Measurements from ENCODE around the gene ADSL.

ADSL gene

GRCh38 chr22:40328546-40329456 lies 17.5 kb upstream of the ADSL start:
- no peak for DNase-seq

GRCh38 chr22:40329466-40329865 lies 16.8 kb upstream of the ADSL start:
- no peak for DNase-seq

GRCh38 chr22:40330086-40330485 lies 16.2 kb upstream of the ADSL start:
- no peak for DNase-seq

GRCh38 chr22:40330615-40331014 lies 15.7 kb upstream of the ADSL start:
- DNase-seq, result no peak

- no peak for DNase-seq
Measured at GRCh38 chr22:40331706-40332105, 14.6 kb upstream of the ADSL start.

GRCh38 chr22:40332319-40332781 lies 13.9 kb upstream of the ADSL start:
- peak in 1 of 2 donors; percentile 18 for DNase-seq

GRCh38 chr22:40334060-40334459 lies 12.2 kb upstream of the ADSL start:
- no peak for DNase-seq

- DNase-seq, result no peak
Measured at GRCh38 chr22:40334899-40335298, 11.4 kb upstream of the ADSL start.

- DNase-seq, result no peak
Measured at GRCh38 chr22:40335358-40335757, 10.9 kb upstream of the ADSL start.

GRCh38 chr22:40340044-40340443 lies 6.3 kb upstream of the ADSL start:
- no peak for DNase-seq

- DNase-seq, result no peak
Measured at GRCh38 chr22:40341604-40342003, 4.7 kb upstream of the ADSL start.

GRCh38 chr22:40342521-40342920 lies 3.8 kb upstream of the ADSL start:
- no peak for DNase-seq

GRCh38 chr22:40345271-40345670 lies 1.0 kb upstream of the ADSL start:
- DNase-seq, result peak; percentile 36

GRCh38 chr22:40345815-40346184 lies 500 bp upstream of the ADSL start:
- DNase-seq, result peak; percentile 62 to 65

GRCh38 chr22:40347300-40347699 lies 1.0 kb downstream of the ADSL start:
- DNase-seq, result no peak

GRCh38 chr22:40348025-40348658 lies 1.8 kb downstream of the ADSL start:
- peak; percentile 61 to 69 for DNase-seq

GRCh38 chr22:40352763-40353162 lies 6.5 kb downstream of the ADSL start:
- DNase-seq, result no peak

- no peak for DNase-seq
Measured at GRCh38 chr22:40361100-40361499, 14.8 kb downstream of the ADSL start.

GRCh38 chr22:40363059-40363458 lies 16.8 kb downstream of the ADSL start:
- no peak for DNase-seq

GRCh38 chr22:40364431-40364830 lies 18.1 kb downstream of the ADSL start:
- no peak for DNase-seq

- no peak for DNase-seq
Measured at GRCh38 chr22:40366068-40366467, 19.8 kb downstream of the ADSL start.

GRCh38 chr22:40367342-40367741 lies 21.0 kb downstream of the ADSL start:
- DNase-seq, result no peak

- DNase-seq, result no peak
Measured at GRCh38 chr22:40368016-40368415, 21.7 kb downstream of the ADSL start.

GRCh38 chr22:40368836-40369235 lies 22.5 kb downstream of the ADSL start:
- no peak for DNase-seq

Measured in activated CD4-positive, alpha-beta T cell treated with anti-CD3 and anti-CD28 coated beads for 4 hours (primary cell).